GM21786 (cell line): ENCODE results near the gene ICAM3.

Experiments used
- ATAC-seq: cut with Tn5 transposase; IDR thresholded peaks from one replicate; pipeline ENCODE4 v1.9.1; 2021; ENCODE audit not compliant: unreplicated experiment

Gene ICAM3

DNA sequence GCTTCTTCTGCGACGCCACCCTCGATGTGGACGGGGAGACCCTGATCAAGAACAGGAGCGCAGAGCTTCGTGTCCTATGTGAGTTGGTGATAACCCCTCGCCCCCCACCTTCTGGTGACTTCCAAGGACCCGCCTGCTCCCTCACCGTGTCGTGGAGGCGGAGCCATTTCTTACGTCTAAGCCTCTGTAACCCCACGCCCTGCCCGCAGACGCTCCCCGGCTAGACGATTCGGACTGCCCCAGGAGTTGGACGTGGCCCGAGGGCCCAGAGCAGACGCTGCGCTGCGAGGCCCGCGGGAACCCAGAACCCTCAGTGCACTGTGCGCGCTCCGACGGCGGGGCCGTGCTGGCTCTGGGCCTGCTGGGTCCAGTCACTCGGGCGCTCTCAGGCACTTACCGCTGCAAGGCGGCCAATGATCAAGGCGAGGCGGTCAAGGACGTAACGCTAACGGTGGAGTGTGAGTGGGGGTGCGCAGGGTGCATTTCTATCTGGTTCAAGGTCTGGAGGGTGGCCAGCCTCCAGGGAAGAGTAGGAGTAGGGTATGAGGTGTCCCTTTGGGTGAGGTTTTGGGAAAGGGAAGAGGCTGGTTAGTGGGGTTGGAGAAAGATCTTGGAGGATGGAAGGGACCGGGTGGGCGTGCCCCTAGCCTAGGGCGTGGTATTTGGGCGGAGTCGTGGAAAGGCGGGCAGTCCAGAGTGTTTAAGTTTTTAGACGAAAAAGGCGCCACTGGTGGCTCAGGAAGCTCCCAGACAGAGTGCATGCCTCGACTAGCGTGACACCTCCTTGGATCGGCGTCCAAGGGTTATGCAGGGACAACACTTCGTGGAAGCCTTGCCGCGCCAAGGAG lies 46.4 kb downstream of the ICAM3 start:
- no peak for ATAC-seq

DNA sequence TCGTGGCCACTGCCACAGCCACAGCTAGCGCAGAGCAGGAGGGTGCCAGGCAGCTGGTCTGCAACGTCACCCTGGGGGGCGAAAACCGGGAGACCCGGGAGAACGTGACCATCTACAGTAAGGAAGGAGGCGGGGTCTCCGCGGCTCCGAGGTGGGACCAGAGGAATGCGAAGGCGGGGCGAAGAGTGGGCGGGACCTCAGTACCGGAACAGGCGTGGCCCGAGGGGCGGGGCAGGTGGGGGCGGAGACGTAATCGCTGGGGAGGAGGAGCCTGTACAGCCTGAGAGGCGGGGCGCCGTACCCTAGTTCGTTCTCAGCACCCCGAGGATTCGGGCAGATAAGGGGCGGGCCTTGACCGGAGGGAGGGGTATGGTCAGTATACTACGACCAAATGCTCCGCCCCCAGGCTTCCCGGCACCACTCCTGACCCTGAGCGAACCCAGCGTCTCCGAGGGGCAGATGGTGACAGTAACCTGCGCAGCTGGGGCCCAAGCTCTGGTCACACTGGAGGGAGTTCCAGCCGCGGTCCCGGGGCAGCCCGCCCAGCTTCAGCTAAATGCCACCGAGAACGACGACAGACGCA lies 47.1 kb downstream of the ICAM3 start:
- ATAC-seq: peak; percentile 50

- ATAC-seq: no peak
Measured at GRCh38 chr19:10291554-10292205, 47.7 kb downstream of the ICAM3 start.

GRCh38 chr19:10290876-10291553 lies 48.4 kb downstream of the ICAM3 start:
- no peak for ATAC-seq

- no peak for ATAC-seq
Measured at GRCh38 chr19:10290357-10290875, 49.0 kb downstream of the ICAM3 start.

DNA sequence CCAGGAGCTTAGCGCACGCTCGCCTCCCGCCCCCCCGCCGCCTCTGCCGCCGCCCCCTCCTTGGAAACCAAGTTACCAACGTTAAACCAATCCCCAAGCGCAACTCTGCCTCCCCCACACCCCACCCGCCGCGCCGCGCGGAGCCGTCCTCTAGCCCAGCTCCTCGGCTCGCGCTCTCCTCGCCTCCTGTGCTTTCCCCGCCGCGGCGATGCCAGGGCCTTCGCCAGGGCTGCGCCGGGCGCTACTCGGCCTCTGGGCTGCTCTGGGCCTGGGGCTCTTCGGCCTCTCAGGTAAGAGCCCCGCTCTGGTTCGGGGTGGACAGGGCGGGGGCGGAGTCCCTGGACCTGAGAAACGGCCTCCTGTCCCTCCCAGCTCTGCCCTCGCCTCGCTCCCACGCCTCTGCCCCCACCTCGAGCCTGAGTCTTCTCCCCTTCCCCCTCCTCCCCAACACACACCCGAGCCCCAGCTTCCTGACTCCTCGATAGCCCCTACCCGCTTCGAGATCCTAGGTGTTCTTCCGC lies 49.5 kb downstream of the ICAM3 start, which contains the start of gene ICAM5:
TSS of gene ICAM5 (plus strand) at position 117 of the 521 bp plus-strand sequence. CDS start at position 209, 92 bp downstream.
- ATAC-seq: no peak

DNA sequence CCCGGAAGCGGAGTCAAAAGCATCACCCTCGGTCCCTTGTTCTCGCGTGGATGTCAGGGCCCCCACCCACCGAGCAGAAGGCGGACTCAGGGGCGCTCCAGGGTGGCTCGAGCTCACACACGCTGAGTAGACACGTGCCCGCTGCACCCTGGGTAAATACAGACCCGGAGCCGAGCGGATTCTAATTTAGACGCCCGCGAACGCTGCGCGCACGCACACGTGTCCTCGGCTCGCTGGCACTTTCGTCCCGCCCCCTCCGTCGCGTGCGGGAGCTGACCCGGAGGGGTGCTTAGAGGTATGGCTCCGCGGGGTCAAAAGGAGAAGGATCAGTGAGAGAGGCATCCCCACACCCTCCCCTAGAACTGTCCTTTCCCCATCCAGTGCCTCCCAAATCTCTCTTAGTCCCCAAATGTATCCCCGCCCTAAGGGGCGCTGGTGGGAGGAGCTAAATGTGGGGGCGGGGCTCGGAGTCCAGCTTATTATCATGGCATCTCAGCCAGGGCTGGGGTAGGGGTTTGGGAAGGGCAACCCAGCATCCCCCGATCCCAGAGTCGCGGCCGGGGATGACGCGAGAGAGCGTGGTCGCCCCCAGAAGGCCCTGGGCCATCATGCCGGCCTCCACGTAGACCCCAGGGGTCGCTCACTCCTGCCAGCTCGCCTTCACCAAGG lies 50.1 kb downstream of the ICAM3 start:
- ATAC-seq: no peak

- no peak for ATAC-seq
Measured at GRCh38 chr19:10288662-10289166, 50.7 kb downstream of the ICAM3 start.

DNA sequence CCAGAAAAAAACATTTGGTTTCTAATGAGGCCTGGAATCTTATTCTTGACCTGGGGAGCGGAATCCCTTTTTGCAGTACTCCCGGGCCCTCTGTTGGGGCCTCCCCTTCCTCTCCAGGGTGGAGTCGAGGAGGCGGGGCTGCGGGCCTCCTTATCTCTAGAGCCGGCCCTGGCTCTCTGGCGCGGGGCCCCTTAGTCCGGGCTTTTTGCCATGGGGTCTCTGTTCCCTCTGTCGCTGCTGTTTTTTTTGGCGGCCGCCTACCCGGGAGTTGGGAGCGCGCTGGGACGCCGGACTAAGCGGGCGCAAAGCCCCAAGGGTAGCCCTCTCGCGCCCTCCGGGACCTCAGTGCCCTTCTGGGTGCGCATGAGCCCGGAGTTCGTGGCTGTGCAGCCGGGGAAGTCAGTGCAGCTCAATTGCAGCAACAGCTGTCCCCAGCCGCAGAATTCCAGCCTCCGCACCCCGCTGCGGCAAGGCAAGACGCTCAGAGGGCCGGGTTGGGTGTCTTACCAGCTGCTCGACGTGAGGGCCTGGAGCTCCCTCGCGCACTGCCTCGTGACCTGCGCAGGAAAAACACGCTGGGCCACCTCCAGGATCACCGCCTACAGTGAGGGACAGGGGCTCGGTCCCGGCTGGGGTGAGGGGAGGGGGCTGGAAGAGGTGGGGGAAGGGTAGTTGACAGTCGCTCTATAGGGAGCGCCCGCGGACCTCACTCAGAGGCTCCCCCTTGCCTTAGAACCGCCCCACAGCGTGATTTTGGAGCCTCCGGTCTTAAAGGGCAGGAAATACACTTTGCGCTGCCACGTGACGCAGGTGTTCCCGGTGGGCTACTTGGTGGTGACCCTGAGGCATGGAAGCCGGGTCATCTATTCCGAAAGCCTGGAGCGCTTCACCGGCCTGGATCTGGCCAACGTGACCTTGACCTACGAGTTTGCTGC lies 52.4 kb downstream of the ICAM3 start, which contains the start of gene ICAM4:
TSS of gene ICAM4 (plus strand) at position 153 of the 935 bp plus-strand sequence. CDS start at position 211, 58 bp downstream.
- no peak for ATAC-seq

GRCh38 chr19:10285393-10285792 lies 54.0 kb downstream of the ICAM3 start:
- ATAC-seq: no peak

GRCh38 chr19:10284960-10285278 lies 54.5 kb downstream of the ICAM3 start:
- ATAC-seq: no peak

GRCh38 chr19:10284065-10284959 lies 55.1 kb downstream of the ICAM3 start:
- no peak for ATAC-seq
